ENCODE results near the gene HS6ST3. TPM values are rescaled to one million over a fixed set of nuclear protein-coding genes. Genes with fewer than 3 reads are reported as not detected.

HS6ST3 gene
- total RNA-seq, 1 donor from 2014 or later, result 1.3 TPM

DNA sequence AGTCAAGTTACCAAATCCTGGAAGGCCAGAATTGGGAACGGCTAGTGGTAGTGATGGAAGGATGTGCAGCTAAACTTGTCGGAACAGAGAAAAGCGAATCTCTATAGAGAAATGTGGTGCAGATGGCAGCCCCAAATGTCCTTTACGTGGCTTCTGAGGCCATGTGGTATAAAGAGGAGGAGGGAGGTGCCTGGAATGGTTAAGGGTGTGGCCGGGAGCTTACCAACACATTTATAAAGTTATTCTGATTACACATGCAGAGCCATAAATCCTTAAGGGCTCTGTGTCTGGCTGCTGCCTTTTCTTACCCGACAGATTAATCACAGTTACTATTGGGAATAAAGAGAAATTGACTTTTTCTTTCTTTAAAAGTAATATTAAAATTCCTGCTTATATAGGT lies 714.3 kb downstream of the HS6ST3 start:
- Mint-ChIP-seq H3K4me3 (ENCODE audit: unreplicated experiment) (no peak overlapping the region), H3K27me3 (ENCODE audit: unreplicated experiment) (peaks cover 3% of the 10 kb centered on the region), H3K9me3 (ENCODE audit: unreplicated experiment) (no peaks in the 10 kb centered on the region), H3K36me3 (ENCODE audit: unreplicated experiment) (peaks cover 4% of the 10 kb centered on the region), H3K4me1 (ENCODE audit: low read depth, unreplicated experiment) (peaks cover 26% of the 10 kb centered on the region), H3K27ac (ENCODE audit: unreplicated experiment) (no peak overlapping the region)
- DNase-seq, result no peak
- TF ChIP-seq, protein P1, sequence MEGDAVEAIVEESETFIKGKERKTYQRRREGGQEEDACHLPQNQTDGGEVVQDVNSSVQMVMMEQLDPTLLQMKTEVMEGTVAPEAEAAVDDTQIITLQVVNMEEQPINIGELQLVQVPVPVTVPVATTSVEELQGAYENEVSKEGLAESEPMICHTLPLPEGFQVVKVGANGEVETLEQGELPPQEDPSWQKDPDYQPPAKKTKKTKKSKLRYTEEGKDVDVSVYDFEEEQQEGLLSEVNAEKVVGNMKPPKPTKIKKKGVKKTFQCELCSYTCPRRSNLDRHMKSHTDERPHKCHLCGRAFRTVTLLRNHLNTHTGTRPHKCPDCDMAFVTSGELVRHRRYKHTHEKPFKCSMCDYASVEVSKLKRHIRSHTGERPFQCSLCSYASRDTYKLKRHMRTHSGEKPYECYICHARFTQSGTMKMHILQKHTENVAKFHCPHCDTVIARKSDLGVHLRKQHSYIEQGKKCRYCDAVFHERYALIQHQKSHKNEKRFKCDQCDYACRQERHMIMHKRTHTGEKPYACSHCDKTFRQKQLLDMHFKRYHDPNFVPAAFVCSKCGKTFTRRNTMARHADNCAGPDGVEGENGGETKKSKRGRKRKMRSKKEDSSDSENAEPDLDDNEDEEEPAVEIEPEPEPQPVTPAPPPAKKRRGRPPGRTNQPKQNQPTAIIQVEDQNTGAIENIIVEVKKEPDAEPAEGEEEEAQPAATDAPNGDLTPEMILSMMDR (IDR thresholded peaks at IDR 0.05; ENCODE audit: partially characterized antibody, unreplicated experiment), result no peak

GRCh38 chr13:96806746-96807145 lies 716.8 kb downstream of the HS6ST3 start:
- TF ChIP-seq, protein P1 (IDR thresholded peaks at IDR 0.05; ENCODE audit: partially characterized antibody, unreplicated experiment), result no peak
- DNase-seq, result no peak
- Mint-ChIP-seq H3K27me3 (ENCODE audit: unreplicated experiment) (peaks cover 6% of the 10 kb centered on the region), H3K9me3 (ENCODE audit: unreplicated experiment) (no peaks in the 10 kb centered on the region), H3K4me1 (ENCODE audit: low read depth, unreplicated experiment) (peaks cover 15% of the 10 kb centered on the region), H3K36me3 (ENCODE audit: unreplicated experiment) (peaks cover 4% of the 10 kb centered on the region), H3K27ac (ENCODE audit: unreplicated experiment) (no peak overlapping the region), H3K4me3 (ENCODE audit: unreplicated experiment) (no peak overlapping the region)

GRCh38 chr13:96809366-96810096 lies 719.6 kb downstream of the HS6ST3 start:
- DNase-seq, result no peak
- TF ChIP-seq, protein P1 (IDR thresholded peaks at IDR 0.05; ENCODE audit: partially characterized antibody, unreplicated experiment), result no peak
- peaks cover 4% of the 10 kb centered on the region for H3K36me3 Mint-ChIP-seq (ENCODE audit: unreplicated experiment)
- no peaks in the 10 kb centered on the region for H3K9me3 Mint-ChIP-seq (ENCODE audit: unreplicated experiment)
- no peak overlapping the region for H3K27ac Mint-ChIP-seq (ENCODE audit: unreplicated experiment)
- no peaks in the 10 kb centered on the region for H3K4me1 Mint-ChIP-seq (ENCODE audit: low read depth, unreplicated experiment)
- no peak overlapping the region for H3K4me3 Mint-ChIP-seq (ENCODE audit: unreplicated experiment)
- H3K27me3 Mint-ChIP-seq (ENCODE audit: unreplicated experiment), result peaks cover 3% of the 10 kb centered on the region

- peaks cover 3% of the 10 kb centered on the region for H3K27me3 Mint-ChIP-seq (ENCODE audit: unreplicated experiment)
- peaks cover 3% of the 10 kb centered on the region for H3K36me3 Mint-ChIP-seq (ENCODE audit: unreplicated experiment)
- no peak for DNase-seq
- no peaks in the 10 kb centered on the region for H3K9me3 Mint-ChIP-seq (ENCODE audit: unreplicated experiment)
- H3K4me3 Mint-ChIP-seq (ENCODE audit: unreplicated experiment), result no peak overlapping the region
- TF ChIP-seq, protein P1 (IDR thresholded peaks at IDR 0.05; ENCODE audit: partially characterized antibody, unreplicated experiment), result no peak
- no peak overlapping the region for H3K27ac Mint-ChIP-seq (ENCODE audit: unreplicated experiment)
- H3K4me1 Mint-ChIP-seq (ENCODE audit: low read depth, unreplicated experiment), result no peaks in the 10 kb centered on the region
Measured at GRCh38 chr13:96810104-96810503, 720.2 kb downstream of the HS6ST3 start.

DNA sequence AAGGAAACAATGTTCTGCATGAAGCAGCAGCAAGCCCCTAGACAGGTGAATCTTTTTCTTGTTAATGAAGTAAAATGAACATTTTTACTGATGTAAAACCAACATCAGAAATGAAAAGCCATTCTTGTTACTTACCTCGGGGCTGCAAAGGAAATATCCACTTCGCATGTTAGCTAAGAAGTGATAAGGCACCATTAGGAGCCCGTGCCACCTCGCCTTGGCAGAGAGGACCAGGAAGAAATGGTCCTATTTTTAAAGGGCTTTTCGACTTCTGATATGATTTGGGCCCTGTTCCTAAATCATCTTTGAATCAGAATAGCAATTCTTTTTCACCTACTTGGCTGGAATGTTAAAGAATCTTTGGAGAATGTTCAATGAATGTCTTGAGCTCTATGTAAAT lies 721.1 kb downstream of the HS6ST3 start:
- Mint-ChIP-seq H3K4me3 (ENCODE audit: unreplicated experiment) (no peak overlapping the region), H3K27ac (ENCODE audit: unreplicated experiment) (no peak overlapping the region), H3K36me3 (ENCODE audit: unreplicated experiment) (no peaks in the 10 kb centered on the region), H3K27me3 (ENCODE audit: unreplicated experiment) (peaks cover 3% of the 10 kb centered on the region), H3K9me3 (ENCODE audit: unreplicated experiment) (no peaks in the 10 kb centered on the region), H3K4me1 (ENCODE audit: low read depth, unreplicated experiment) (no peaks in the 10 kb centered on the region)
- DNase-seq, result no peak
- TF ChIP-seq, protein P1 (IDR thresholded peaks at IDR 0.05; ENCODE audit: partially characterized antibody, unreplicated experiment), result no peak
